Liver (tissue), 9 donors: ENCODE results near the gene CX3CR1. TPM values are rescaled to one million over a fixed set of nuclear protein-coding genes. Genes with fewer than 3 reads are reported as not detected.

Experiments used
- DNase-seq: peaks from one replicate; pipeline ENCODE4 v3.0.0-alpha.2; 2017; ENCODE audit warnings: low spot score
- H3K27ac ChIP-seq, 2 donors: one replicate each; pipeline ENCODE4 v1.7.0; 2013; ENCODE audit warnings: inconsistent platforms in 2 of 2, low read length in 2 of 2, control low read depth in 1 of 2, low read depth in 1 of 2, mild to moderate bottlenecking in 1 of 2
- H3K27me3 ChIP-seq, 4 donors: one replicate each; pipeline versions ENCODE4 v1.6.1 to v1.7.0; 2013; ENCODE audit warnings: low read length in 3 of 4, inconsistent platforms in 1 of 4, mild to moderate bottlenecking in 1 of 4, moderate library complexity in 1 of 4; ENCODE audit not compliant: control insufficient read depth in 4 of 4, insufficient read depth in 4 of 4
- H3K36me3 ChIP-seq, 4 donors: one replicate each; pipeline versions ENCODE4 v1.6.1 to v1.7.0; 2013; ENCODE audit warnings: low read length in 3 of 4, mild to moderate bottlenecking in 3 of 4, low read depth in 1 of 4, moderate library complexity in 1 of 4; ENCODE audit not compliant: control insufficient read depth in 4 of 4, insufficient read depth in 3 of 4
- H3K4me1 ChIP-seq, 4 donors: one replicate each; pipeline versions ENCODE4 v1.6.1 to v1.7.0; 2013; ENCODE audit warnings: low read length in 3 of 4, mild to moderate bottlenecking in 3 of 4, moderate library complexity in 1 of 4; ENCODE audit not compliant: control insufficient read depth in 4 of 4, insufficient read depth in 4 of 4
- H3K4me3 ChIP-seq, 3 donors: one replicate each; pipeline versions ENCODE4 v1.6.1 to v1.7.0; 2013; ENCODE audit warnings: low read length in 3 of 3, control low read depth in 1 of 3, low read depth in 1 of 3, mild to moderate bottlenecking in 1 of 3
- H3K9ac ChIP-seq, 2 donors: one replicate each; pipeline ENCODE4 v1.7.0; 2013; ENCODE audit warnings: low read length in 2 of 2, mild to moderate bottlenecking in 2 of 2, moderate library complexity in 2 of 2, control low read depth in 1 of 2, low read depth in 1 of 2
- H3K9me3 ChIP-seq, 4 donors: one replicate each; pipeline versions ENCODE4 v1.6.1 to v1.7.0; 2013; ENCODE audit warnings: low read length in 3 of 4; ENCODE audit not compliant: control insufficient read depth in 4 of 4
- ATF3 ChIP-seq: IDR thresholded peaks from 2 replicates; pipeline ENCODE4 v1.6.1; 2016; ENCODE audit warnings: antibody characterized with exemption
- CTCF ChIP-seq: fragments of 150-350 bp; IDR thresholded peaks from 2 replicates; pipeline ENCODE4 v1.5.1; 2017; ENCODE audit warnings: improper control_type of control experiment, low read depth, low read length; ENCODE audit not compliant: missing input control
- EGR1 ChIP-seq, 2 donors: IDR thresholded peaks; 2 replicates each; pipeline ENCODE4 v1.6.1; 2016 to 2018; ENCODE audit warnings: antibody characterized with exemption in 2 of 2, low read depth in 2 of 2
- FOXA1 ChIP-seq: IDR thresholded peaks from 2 replicates; pipeline ENCODE4 v1.6.1; 2016; ENCODE audit warnings: antibody characterized with exemption
- FOXA2 ChIP-seq: IDR thresholded peaks from 2 replicates; pipeline ENCODE4 v1.6.1; 2016; ENCODE audit warnings: antibody characterized with exemption
- GABPA ChIP-seq, 2 donors: IDR thresholded peaks in 1 of 2; conservative IDR thresholded peaks in 1 of 2; 2 replicates each; pipeline ENCODE4 v1.6.1; 2016; ENCODE audit warnings: antibody characterized with exemption in 2 of 2, mild to moderate bottlenecking in 1 of 2, moderate library complexity in 1 of 2
- HNF4A ChIP-seq, 2 donors: conservative IDR thresholded peaks; 2 replicates each; pipeline ENCODE4 v1.6.1; 2016; ENCODE audit warnings: antibody characterized with exemption in 2 of 2, mild to moderate bottlenecking in 2 of 2
- HNF4G ChIP-seq: IDR thresholded peaks from 2 replicates; pipeline ENCODE4 v1.6.1; 2016; ENCODE audit warnings: antibody characterized with exemption
- JUND ChIP-seq, 2 donors: IDR thresholded peaks; 2 replicates each; pipeline ENCODE4 v1.6.1; 2016; ENCODE audit warnings: antibody characterized with exemption in 2 of 2
- MAX ChIP-seq: IDR thresholded peaks from 2 replicates; pipeline ENCODE4 v1.6.1; 2016; ENCODE audit warnings: antibody characterized with exemption
- NR2F2 ChIP-seq: IDR thresholded peaks from 2 replicates; pipeline ENCODE4 v1.6.1; 2016; ENCODE audit warnings: antibody characterized with exemption
- RAD21 ChIP-seq, 2 donors: IDR thresholded peaks; 2 replicates each; pipeline ENCODE4 v1.6.1; 2016; ENCODE audit warnings: antibody characterized with exemption in 2 of 2, mild to moderate bottlenecking in 2 of 2
- REST ChIP-seq: IDR thresholded peaks from 2 replicates; pipeline ENCODE4 v1.6.1; 2016; ENCODE audit warnings: antibody characterized with exemption, mild to moderate bottlenecking
- RXRA ChIP-seq, 2 donors: IDR thresholded peaks; 2 replicates each; pipeline ENCODE4 v1.6.1; 2017 to 2018; ENCODE audit warnings: antibody characterized with exemption in 2 of 2, mild to moderate bottlenecking in 1 of 2
- SP1 ChIP-seq: IDR thresholded peaks from 2 replicates; pipeline ENCODE4 v1.6.1; 2018; ENCODE audit warnings: antibody characterized with exemption, mild to moderate bottlenecking
- TAF1 ChIP-seq: conservative IDR thresholded peaks from 2 replicates; pipeline ENCODE4 v1.6.1; 2016; ENCODE audit warnings: antibody characterized with exemption, mild to moderate bottlenecking
- YY1 ChIP-seq: IDR thresholded peaks from 2 replicates; pipeline ENCODE4 v1.6.1; 2016; ENCODE audit warnings: antibody characterized with exemption, mild to moderate bottlenecking
- ZBTB33 ChIP-seq: IDR thresholded peaks from 2 replicates; pipeline ENCODE4 v1.6.1; 2016; ENCODE audit warnings: antibody characterized with exemption
- WGBS: extraction: QIAGEN DNeasy Blood & Tissue Kit; methylation state at CpG from one replicate; pipeline ENCODE4 v1.1.7; 2013; 5-methylcytosine and 5-hydroxymethylcytosine counted together
- polyA plus RNA-seq, 2 donors: library from polyadenylated mRNA; stranded (reverse) in 1 of 2; unstranded in 1 of 2; fragments of 200-250 nt in 1 of 2; fragments of >200 nt in 1 of 2; fragmentation: Nextera tagmentation in 1 of 2; extraction: Ambion mirVana in 1 of 2; gene quantifications; one replicate each; pipeline versions ENCODE4 v1.2.1 to v1.2.3, GENCODE V29; 2013 to 2015
- total RNA-seq, 2 donors: library from RNA; depleted of rRNA; stranded (reverse); fragments of >200 nt; gene quantifications; one replicate each; pipeline ENCODE4 v1.2.3, GENCODE V29; 2014
- donor health status: healthy.
- donor health status: healthy.
- donor health status: healthy.
- donor health status: healthy.
- donor health status: healthy.

Gene CX3CR1
- total and polyA plus RNA-seq, 4 donors: 0.33 to 1.9 (median 0.55) TPM

GRCh38 chr3:39264053-39264452, 15.8 kb downstream of the CX3CR1 start:
- no peak overlapping the region for H3K9ac ChIP-seq
- H3K4me3 ChIP-seq: no peak overlapping the region
- H3K4me1 ChIP-seq: no peaks in the 10 kb centered on the region
- H3K27me3 ChIP-seq: no peaks in the 10 kb centered on the region
- H3K9me3 ChIP-seq: no peaks in the 10 kb centered on the region
- no peak for TF ChIP-seq CTCF
- no peak for TF ChIP-seq MAX
- no peak for TF ChIP-seq EGR1 (IDR thresholded peaks at IDR 0.05; ENCODE audit: low read depth in 2 of 2)
- TF ChIP-seq HNF4A (conservative IDR thresholded peaks at IDR 0.05): no peak
- TF ChIP-seq FOXA2: no peak
- no peak for TF ChIP-seq HNF4G
- no peak for TF ChIP-seq YY1
- TF ChIP-seq NR2F2: no peak
- TF ChIP-seq RAD21 (IDR thresholded peaks at IDR 0.05): no peak
- TF ChIP-seq FOXA1: no peak
- TF ChIP-seq TAF1: no peak
- no peak for TF ChIP-seq SP1
- no peak for TF ChIP-seq RXRA (IDR thresholded peaks at IDR 0.05)
- no peak for TF ChIP-seq GABPA (IDR thresholded peaks at IDR 0.05 in 1 of 2, conservative IDR thresholded peaks at IDR 0.05 in 1 of 2)
- no peak for TF ChIP-seq ZBTB33
- TF ChIP-seq REST: no peak
- TF ChIP-seq JUND (IDR thresholded peaks at IDR 0.05): no peak
- no peak for TF ChIP-seq ATF3
- DNase-seq: no peak
- WGBS: 86% methylated on average over 3 of the region's 3 CpGs
- H3K27ac ChIP-seq: no peak overlapping the region
- no peaks in the 10 kb centered on the region for H3K36me3 ChIP-seq
